ENCODE measurements around the gene SH2B3.

Gene SH2B3

DNA sequence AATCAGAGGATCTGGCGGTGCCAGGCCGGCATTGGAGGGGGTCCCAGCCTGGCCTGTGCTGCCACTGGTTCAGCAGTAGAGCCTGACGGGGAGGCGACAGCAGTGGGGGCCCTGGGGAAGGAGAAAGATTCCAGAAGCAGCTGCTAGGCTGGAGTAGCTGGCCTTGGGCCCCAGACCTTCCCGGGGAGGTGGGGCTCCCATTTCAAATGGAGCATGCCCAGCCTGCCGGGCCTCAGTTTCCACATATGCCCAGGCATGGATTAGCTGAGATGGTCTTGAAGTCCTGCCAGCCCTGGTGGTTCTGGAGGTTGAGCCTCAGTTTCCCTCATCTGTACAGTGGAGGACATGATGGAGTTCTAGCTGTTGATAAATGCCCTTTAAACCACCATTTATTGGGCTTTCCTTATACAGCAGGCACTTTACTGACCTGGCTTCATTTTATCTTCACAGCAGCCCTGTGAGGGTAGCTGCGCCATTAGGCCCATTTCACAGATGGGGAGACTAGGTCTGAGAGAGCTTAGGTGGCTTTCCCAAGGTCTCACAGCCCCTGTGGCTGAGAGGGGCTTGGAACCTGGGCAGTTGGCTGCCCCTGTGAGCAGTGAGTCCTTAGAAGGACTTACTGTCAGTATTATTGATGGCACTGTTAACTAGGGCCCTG is 21.8 kb downstream of the SH2B3 start:
- no peak for DNase-seq (ENCODE audit: low read depth in 3 of 3, low spot score in 1 of 3)

DNA sequence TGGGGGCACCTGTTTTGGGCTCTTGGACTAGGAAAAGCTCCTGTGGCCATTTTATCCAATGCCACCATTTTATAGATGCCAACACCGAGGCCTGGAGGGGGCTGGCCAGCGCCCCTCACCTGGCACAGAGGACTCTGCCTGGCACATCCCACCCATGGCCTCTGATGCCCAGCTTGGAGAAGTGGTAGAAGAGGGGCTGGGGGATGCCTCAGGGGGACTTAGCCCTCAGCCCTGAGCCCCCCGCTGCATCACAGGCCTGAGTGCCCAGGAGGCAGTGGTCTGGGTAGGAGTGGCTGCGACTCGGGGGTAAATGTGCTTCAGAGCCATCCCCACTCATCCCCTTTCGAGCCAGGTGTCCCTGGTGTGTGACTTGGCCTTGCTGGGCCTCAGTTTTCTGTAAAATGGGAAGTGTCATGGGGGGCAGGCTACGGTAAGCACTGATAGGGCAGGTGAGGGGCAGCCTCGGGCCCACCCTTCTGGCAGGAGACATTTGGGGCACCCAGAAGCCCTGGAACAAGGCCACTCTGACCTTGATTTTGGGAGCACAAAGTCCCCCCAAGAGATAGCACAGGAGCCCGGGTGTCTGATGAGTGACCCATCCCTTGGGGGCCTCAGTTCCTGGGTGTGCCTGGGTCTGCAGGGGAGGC is 22.5 kb downstream of the SH2B3 start:
- DNase-seq (ENCODE audit: low read depth in 3 of 3, low spot score in 1 of 3): no peak

DNA sequence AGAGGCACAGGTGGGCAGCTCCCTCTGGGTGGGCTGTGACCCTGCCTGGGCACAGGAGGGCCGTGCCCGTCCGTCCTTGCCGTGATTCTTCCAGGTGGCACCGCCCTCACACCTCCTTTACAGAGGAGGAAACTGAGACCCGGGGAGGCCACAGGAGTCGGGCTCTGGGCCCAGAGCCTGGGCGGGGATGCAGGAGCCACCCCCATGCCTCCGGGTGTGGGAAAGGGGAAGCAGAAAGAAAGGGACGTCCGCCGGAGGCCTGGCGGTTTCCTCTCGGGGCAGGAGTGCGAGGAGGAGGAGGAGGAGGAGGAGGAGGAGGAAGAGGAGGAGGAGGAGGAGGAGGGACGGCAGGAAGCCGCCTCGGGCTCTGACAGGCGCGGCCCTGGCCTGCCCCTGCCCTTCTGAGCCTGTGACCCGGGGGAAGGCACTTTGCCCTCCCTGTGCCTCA is 23.0 kb downstream of the SH2B3 start:
- DNase-seq (ENCODE audit: low read depth in 3 of 3, low spot score in 1 of 3): no peak

DNA sequence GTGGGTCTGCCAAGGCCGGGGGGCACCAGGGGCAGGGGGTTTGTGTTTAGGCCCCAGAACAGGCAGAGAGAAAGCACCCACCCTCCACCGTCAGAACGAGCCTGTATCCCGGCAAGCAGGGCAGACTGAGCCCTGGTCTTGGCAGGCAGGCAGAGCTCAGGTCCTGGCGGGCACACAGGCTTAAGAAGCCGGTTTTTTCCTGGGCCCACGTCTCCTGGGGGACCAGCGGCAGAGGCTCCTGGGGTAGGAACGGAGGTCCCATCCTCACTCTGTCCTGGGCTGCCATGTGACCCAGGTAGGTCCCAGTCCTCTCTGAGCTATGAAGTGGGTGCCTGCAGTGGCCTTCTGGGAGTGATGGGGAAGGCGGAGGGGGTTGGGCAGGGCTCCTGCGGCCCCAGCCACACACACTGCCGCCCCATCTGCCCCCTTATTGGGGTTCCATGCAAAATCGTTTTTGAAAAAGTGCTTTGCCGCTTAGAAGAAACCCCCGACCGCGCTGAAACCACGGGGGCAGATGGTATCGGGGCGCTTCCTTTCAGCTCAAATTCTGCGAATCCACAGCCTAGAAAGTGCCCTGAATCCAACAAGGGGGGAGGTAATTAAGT is 24.2 kb downstream of the SH2B3 start:
- DNase-seq (ENCODE audit: low read depth in 3 of 3, low spot score in 1 of 3): peak in 1 of 3 donors; percentile 39

GRCh38 chr12:111430433-111431353 is 25.0 kb downstream of the SH2B3 start:
- DNase-seq (ENCODE audit: low read depth in 3 of 3, low spot score in 1 of 3): peak in 2 of 3 donors; percentile 46 to 51

DNA sequence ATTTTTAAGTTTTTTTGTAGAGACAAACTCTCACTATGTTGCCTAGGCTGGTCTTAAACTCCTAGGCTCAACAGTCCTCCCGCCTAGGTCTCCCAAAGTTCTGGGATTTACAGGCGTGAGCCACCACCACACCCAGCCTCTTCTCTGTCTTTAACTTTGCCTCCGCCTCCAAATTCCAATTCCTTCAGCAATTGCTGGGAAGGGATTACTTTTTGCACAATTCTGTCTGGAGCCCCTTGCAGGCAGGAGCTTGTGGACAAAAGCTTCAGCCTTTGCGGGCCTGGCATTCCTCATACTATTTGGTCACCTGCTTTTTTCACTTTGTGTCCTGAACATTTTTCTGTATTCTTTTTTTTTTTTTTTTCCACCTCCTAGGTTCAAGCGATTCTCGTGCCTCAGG is 26.0 kb downstream of the SH2B3 start:
- no peak for DNase-seq (ENCODE audit: low read depth in 3 of 3, low spot score in 1 of 3)

GRCh38 chr12:111434049-111434448 is 28.3 kb downstream of the SH2B3 start:
- DNase-seq (ENCODE audit: low read depth in 3 of 3, low spot score in 1 of 3): no peak

GRCh38 chr12:111434680-111435338 is 29.1 kb downstream of the SH2B3 start:
- peak; percentile 62 to 81 (median 79) for DNase-seq (ENCODE audit: low read depth in 3 of 3, low spot score in 1 of 3)

DNA sequence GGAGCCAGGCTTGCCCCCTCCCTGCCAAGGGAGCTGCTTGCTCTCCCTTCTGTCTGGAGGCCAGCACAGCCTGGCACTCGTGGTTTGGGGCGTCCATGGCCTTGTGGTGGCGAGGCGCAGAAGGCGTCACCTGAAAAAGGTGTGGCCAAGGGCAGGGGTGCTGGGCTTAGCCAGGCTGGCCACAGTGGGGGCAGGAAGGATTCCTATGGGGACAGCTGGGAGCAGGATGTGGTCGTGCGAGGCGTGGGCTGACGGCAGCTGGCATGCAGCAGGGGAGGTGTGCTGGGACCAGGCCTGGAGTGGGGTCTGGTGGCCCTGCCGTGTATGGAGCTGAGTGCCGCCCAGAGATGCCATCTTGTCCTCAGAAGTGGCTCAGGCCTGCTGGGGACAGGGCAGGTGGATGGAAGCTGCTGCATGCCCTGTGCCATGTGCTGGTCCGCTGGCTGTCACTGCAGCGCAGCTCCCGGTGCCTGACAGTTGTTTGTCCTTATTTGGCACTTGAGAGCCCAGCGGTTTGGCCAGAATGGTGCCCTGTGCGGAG is 30.0 kb downstream of the SH2B3 start:
- DNase-seq (ENCODE audit: low read depth in 3 of 3, low spot score in 1 of 3): no peak

GRCh38 chr12:111436266-111436665 is 30.5 kb downstream of the SH2B3 start:
- no peak for DNase-seq (ENCODE audit: low read depth in 3 of 3, low spot score in 1 of 3)

DNA sequence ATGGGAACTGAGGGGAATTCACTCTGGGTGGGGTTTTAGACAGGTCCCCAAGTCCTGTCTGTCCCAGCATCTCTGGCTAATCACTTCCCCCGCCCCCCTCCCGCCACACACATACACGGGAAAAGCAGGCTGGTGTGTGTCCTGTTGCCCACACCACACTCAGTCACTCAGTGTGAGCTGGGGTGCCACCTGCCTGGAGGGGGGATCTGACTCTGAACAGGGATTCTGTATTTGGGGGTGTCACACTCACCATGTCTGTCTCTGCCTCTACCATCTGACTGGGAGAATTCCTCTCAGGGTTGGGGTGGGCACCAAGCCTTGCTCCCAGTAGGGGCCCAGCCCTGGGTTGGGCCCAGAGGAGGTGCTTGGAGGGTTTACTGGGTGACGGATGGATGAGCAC is 31.1 kb downstream of the SH2B3 start:
- DNase-seq (ENCODE audit: low read depth in 3 of 3, low spot score in 1 of 3): no peak

DNA sequence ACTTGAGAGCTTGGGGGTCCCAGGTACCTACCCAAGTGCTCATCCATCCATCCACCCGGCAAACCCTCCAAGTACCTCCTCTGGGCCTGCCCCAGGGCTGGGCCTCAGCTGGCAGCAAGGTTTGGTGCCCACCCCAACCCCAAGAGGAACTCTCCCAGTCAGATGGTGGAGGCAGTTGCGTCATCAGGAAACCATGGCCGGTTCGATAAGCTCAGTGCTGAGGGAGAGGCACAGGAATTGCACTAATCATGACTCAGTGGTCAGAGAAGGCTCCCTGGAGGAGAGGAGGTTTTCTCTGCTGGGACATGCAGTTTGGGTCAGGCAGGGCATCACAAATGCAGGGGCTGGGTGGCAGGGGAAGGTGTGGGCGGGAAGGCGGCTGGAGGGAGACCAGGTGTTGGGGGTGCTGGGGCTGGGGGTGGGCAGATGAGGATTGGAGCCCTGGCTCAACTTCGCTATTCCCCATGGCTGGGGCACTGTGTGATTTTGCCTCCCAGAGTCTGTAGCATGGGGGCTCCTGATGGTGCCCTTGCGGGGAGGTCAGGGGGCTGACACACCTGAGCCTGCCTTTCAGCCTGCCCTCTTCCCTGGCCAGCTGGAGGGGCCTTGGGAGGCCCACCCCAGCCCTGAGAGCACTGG is 32.2 kb downstream of the SH2B3 start:
- no peak for DNase-seq (ENCODE audit: low read depth in 3 of 3, low spot score in 1 of 3)

- peak in 1 of 3 donors; percentile 37 for DNase-seq (ENCODE audit: low read depth in 3 of 3, low spot score in 1 of 3)
Observed at GRCh38 chr12:111438481-111438880, 32.8 kb downstream of the SH2B3 start.

DNA sequence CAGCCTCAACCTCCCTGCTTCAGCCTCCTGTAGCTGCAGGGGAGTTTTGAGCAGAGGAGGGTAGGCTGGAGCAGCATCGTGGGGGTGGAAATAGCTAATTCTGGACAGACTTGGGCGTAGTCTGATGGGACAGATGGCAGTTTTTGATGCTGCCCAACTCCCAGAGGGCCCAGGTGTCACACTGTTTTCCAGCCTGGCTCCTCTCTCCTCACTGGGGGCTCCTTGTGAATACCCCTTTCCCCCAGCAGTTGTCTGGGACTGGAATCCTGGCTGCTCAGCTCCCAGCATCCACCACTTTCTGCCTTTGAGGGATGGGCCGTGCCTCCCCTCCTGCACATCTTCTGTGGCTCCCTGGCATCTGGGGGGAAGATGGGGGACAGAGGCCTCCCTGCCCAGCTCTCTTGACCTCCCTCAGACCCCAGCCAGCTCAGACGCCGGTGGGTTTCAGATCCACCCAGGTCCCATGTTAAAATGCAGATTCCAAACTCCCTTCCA is 34.0 kb downstream of the SH2B3 start:
- DNase-seq (ENCODE audit: low read depth in 3 of 3, low spot score in 1 of 3): no peak

DNA sequence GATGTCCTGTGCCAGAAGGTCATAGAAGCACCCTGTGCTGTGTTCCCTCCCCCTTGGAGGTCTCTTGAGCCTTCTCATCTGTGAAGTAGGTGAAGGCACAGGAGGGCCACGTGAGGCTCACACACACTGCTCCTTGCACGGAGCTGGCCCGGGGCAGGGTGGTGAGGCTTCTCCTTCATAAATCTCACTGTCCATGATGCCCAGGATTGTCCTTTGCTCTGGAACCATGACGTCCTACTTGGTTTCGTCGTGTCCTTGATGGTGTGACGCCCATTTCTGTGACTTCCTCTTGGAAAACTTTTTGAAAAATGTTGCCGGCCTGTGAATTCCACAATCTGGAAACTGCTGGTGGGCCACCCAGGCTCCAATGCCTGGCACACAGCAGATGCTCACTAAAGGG is 34.4 kb downstream of the SH2B3 start:
- no peak for DNase-seq (ENCODE audit: low read depth in 3 of 3, low spot score in 1 of 3)

- DNase-seq (ENCODE audit: low read depth in 3 of 3, low spot score in 1 of 3): no peak
Observed at GRCh38 chr12:111440631-111441030, 34.9 kb downstream of the SH2B3 start.

DNA sequence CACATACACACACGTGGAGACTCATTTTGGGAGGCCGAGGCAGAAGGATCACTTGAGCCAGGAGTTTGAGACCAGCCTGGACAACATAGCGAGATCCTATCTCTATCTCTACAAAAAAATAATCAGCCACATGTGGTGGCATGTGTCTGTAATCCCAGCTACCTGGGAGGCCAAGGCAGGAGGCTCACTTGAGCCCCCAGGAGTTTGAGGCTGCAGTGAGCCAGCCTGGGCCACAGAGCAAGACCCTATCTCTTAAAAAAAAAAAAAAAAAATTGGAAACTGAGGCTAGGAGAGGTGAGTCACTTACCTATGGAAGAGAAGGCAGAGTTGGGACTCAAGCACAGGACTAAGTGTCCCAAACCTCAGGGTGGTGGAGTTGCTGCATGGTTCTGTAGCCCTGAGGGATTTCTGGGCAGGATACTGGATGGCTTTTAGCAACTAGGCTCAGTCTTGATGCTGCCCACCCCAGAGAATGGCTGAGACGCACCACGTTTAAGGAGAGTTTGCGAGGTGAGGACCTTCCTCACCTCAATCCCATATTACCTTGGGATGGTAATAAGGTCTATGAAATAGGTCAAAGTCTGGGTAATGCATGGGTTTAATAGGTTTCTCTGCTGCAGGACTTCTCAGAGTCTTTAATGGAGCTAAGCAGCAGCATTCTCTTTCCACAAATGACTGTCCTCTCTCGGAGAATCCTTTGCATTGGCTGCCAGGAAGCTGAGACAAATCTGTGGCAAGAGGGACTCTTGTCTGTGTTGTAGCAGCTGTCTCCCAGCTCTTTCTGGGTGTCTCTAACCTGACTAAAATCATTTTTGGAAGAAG is 35.6 kb downstream of the SH2B3 start:
- DNase-seq (ENCODE audit: low read depth in 3 of 3, low spot score in 1 of 3): no peak

- no peak for DNase-seq (ENCODE audit: low read depth in 3 of 3, low spot score in 1 of 3)
Observed at GRCh38 chr12:111442301-111443045, 36.8 kb downstream of the SH2B3 start.

Data from stimulated activated CD4-positive, alpha-beta T cell treated with anti-CD3 and anti-CD28 coated beads, TNF-alpha, amount 100 ng/mL, for 1 hour (primary cell).